PC-9 (cell line): Measurements from ENCODE around the gene LVRN. TPM values are rescaled to one million over a fixed set of nuclear protein-coding genes. Genes with fewer than 3 reads are reported as not detected.

Source experiments
- BruUV-seq: library from RNA; stranded (reverse); fragments of 400-500 nt; replicated peaks from 2 replicates; lab custom pipeline; 2021; lab: Mats Ljungman, UMichigan
- CTCF ChIA-PET: fragments of 300-600 bp; sonication (Branson Sonifier 250); formaldehyde crosslinking; loops from one replicate; lab custom pipeline; 2022; ENCODE audit warnings: antibody characterized with exemption; lab: Charles Lee
- POLR2A ChIA-PET: fragments of 300-600 bp; sonication (Branson Sonifier 250); formaldehyde crosslinking; loops from one replicate; lab custom pipeline; 2022; ENCODE audit warnings: antibody characterized with exemption; ENCODE audit not compliant: unreplicated experiment; lab: Charles Lee
- DNase-seq, 2 experiments: peaks; one replicate each; pipeline versions ENCODE4 v3.0.0 to v3.0.0-alpha.2; 2015 to 2022; ENCODE audit warnings: mixed read lengths in 1 of 2
- H2AFZ ChIP-seq: fragments of 200-600 bp; sonication (generic); 2 replicates; pipeline ENCODE4 v1.8.1; 2017; ENCODE audit warnings: antibody characterized with exemption
- H3F3A ChIP-seq: fragments of 200-600 bp; sonication (generic); 2 replicates; pipeline ENCODE4 v1.8.1; 2017; ENCODE audit warnings: antibody characterized with exemption, mild to moderate bottlenecking, low read depth; ENCODE audit not compliant: insufficient read depth
- H3K27ac ChIP-seq: fragments of 200-600 bp; sonication (generic); 2 replicates; pipeline ENCODE4 v1.6.1; 2016; ENCODE audit warnings: mixed run types
- H3K27me3 ChIP-seq: fragments of 200-600 bp; sonication (generic); 2 replicates; pipeline ENCODE4 v1.6.1; 2016; ENCODE audit warnings: low read depth, mixed run types; ENCODE audit not compliant: insufficient read depth
- H3K36me3 ChIP-seq: fragments of 200-600 bp; sonication (generic); 2 replicates; pipeline ENCODE4 v1.6.1; 2016; ENCODE audit warnings: low read depth, mixed run types
- H3K4me1 ChIP-seq: fragments of 200-600 bp; sonication (generic); replicated peaks from 2 replicates; pipeline ENCODE4 v1.6.1; 2016; ENCODE audit warnings: mixed run types; ENCODE audit not compliant: insufficient read depth
- H3K4me2 ChIP-seq: fragments of 200-600 bp; sonication (generic); 2 replicates; pipeline ENCODE4 v1.6.1; 2017; ENCODE audit warnings: mixed run types
- H3K4me3 ChIP-seq: fragments of 200-600 bp; sonication (generic); 2 replicates; pipeline ENCODE4 v1.6.1; 2016; ENCODE audit warnings: mixed run types
- H3K79me2 ChIP-seq: fragments of 200-600 bp; sonication (generic); 2 replicates; pipeline ENCODE4 v1.6.1; 2017; ENCODE audit warnings: low read depth, mixed run types
- H3K9me2 ChIP-seq: fragments of 200-600 bp; sonication (generic); 2 replicates; pipeline ENCODE4 v1.8.1; 2017; ENCODE audit warnings: mild to moderate bottlenecking; ENCODE audit not compliant: insufficient read depth
- H3K9me3 ChIP-seq: fragments of 200-600 bp; sonication (generic); 2 replicates; pipeline ENCODE4 v1.8.1; 2016; ENCODE audit warnings: low read depth; ENCODE audit not compliant: insufficient read depth
- H4K20me1 ChIP-seq: fragments of 200-600 bp; sonication (generic); 2 replicates; pipeline ENCODE4 v1.8.1; 2017; ENCODE audit not compliant: insufficient read depth
- EZH2 ChIP-seq: fragments of 200-600 bp; sonication (generic); IDR thresholded peaks from 2 replicates; pipeline ENCODE4 v1.8.0; 2017; ENCODE audit warnings: antibody characterized with exemption, low read depth
- intact Hi-C: fragments of 100-400 bp; cut with micrococcal nuclease; formaldehyde crosslinking; loops from one replicate; pipeline ENCODE4 v1.10.0; 2022; ENCODE audit not compliant: unreplicated experiment
- total RNA-seq: library from RNA; stranded (reverse); gene quantifications from 2 replicates; pipeline ENCODE4 v1.2.3, GENCODE V29; 2021
- TF ChIP-seq, protein P1 (sequence below): fragments of 200-600 bp; sonication (generic); conservative IDR thresholded peaks from 2 replicates; pipeline ENCODE4 v1.6.1; 2017; ENCODE audit warnings: mixed run types, antibody characterized with exemption, mild to moderate bottlenecking, moderate library complexity

LVRN gene
- total RNA-seq, 1 experiment from 2014 or later = 0.79 TPM

DNA sequence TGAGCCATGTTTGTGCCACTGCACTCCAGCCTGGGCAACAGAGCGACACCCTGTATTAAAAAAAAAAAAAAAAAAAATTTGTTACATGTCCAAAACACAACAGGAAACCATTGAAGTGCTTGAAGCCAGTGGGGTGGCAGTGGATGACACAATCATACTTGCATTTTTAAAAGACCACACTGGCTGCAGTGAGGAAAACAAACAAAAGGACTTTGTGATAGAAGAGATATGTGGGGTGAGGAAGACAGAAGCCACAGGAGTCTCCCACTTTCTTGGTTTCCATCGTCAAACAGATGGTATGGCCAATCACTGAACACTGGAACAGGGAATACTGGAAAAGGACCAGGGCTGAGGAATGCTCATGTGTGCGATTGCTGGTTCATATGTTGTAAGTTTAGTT, 101.7 kb downstream of the LVRN start:
- Histone ChIP-seq H3K79me2 (no peaks in the 10 kb centered on the region), H3K9me3 (no peaks in the 10 kb centered on the region), H4K20me1 (no peaks in the 10 kb centered on the region), H3K4me1 (no peaks in the 10 kb centered on the region), H3K27ac (no peak overlapping the region), H2AFZ (no peak overlapping the region), H3K4me2 (no peak overlapping the region), H3K9me2 (no peaks in the 10 kb centered on the region), H3K36me3 (no peaks in the 10 kb centered on the region), H3F3A (no peaks in the 10 kb centered on the region), H3K4me3 (no peak overlapping the region), H3K27me3 (no peaks in the 10 kb centered on the region)
- POLR2A ChIA-PET = no interaction called here
- intact Hi-C loops = no loop called here
- CTCF ChIA-PET = no interaction called here
- TF ChIP-seq, protein P1, sequence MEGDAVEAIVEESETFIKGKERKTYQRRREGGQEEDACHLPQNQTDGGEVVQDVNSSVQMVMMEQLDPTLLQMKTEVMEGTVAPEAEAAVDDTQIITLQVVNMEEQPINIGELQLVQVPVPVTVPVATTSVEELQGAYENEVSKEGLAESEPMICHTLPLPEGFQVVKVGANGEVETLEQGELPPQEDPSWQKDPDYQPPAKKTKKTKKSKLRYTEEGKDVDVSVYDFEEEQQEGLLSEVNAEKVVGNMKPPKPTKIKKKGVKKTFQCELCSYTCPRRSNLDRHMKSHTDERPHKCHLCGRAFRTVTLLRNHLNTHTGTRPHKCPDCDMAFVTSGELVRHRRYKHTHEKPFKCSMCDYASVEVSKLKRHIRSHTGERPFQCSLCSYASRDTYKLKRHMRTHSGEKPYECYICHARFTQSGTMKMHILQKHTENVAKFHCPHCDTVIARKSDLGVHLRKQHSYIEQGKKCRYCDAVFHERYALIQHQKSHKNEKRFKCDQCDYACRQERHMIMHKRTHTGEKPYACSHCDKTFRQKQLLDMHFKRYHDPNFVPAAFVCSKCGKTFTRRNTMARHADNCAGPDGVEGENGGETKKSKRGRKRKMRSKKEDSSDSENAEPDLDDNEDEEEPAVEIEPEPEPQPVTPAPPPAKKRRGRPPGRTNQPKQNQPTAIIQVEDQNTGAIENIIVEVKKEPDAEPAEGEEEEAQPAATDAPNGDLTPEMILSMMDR = no peak
- TF ChIP-seq EZH2 = no peak
- DNase-seq = no peak
- BruUV-seq = no TSS peak

DNA sequence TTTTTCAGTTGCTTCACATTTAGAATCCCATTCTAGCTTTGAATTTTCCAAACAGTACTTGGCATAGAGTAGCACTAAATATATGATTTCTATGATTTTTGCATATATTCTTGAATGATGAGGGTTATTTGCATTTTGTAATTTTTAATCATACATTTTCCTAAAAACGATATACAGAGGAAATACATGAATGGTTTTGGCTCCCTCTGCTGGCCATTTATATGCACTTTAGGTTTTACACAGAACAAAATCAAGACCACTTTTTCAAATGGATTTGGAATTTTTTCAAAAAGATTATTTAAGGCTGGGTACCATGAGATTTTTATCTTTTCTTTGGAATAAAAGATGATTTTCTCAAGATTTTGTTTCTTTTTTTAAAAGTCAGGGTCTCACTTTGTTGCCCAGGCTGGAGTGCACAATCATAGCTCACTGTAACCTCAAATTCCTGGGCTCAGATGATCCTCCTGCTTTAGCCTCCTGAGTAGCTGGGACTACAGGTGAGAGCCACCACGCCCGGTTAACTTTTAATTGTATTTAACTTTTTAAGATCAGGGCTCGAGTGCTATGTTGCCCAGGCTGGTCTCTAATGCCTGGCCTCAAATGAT, 105.9 kb downstream of the LVRN start:
- Histone ChIP-seq H3K27me3 (no peaks in the 10 kb centered on the region), H3K36me3 (no peaks in the 10 kb centered on the region), H3F3A (no peaks in the 10 kb centered on the region), H3K9me2 (no peaks in the 10 kb centered on the region), H4K20me1 (no peaks in the 10 kb centered on the region), H3K4me3 (no peak overlapping the region), H3K9me3 (no peaks in the 10 kb centered on the region), H3K79me2 (no peaks in the 10 kb centered on the region), H3K4me2 (no peak overlapping the region), H3K4me1 (no peaks in the 10 kb centered on the region), H2AFZ (no peak overlapping the region), H3K27ac (no peak overlapping the region)
- peak in 1 of 2 experiments; percentile 11 for DNase-seq
- ChIA-PET POLR2A (no interaction called here), CTCF (interaction anchor here (1.1 kb wide), 1 partner anchor 180 kb away, joined by 3 read pairs; no protein-coding TSS in a partner anchor)
- no TSS peak for BruUV-seq
- TF ChIP-seq, protein P1 = peak; percentile 93
- no peak for TF ChIP-seq EZH2
- intact Hi-C loops = loop anchor here (1.0 to 5.0 kb wide), 4 partner anchors 36 to 970 kb away; partner anchors contain the start of gene ARL14EPL

DNA sequence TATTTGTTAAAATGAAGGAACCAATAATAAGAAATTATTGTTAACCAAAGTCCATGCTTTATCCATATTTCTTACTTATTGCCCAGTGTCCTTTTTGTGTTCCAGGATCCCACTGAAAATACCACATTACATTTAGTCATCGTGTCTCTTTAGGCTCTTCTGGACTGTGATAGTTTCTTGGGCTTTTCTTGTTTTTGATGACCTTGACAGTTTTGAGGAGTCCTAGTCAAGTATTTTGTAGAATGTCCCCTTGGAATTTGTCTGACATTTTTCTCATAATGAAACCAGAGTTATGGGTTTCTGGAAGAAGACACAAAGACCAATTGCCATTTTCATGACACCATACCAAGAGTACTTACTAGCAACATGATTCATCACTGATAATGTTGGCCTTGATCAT, 108.9 kb downstream of the LVRN start:
- Histone ChIP-seq H3K79me2 (no peaks in the 10 kb centered on the region), H3K27me3 (no peaks in the 10 kb centered on the region), H3K4me3 (no peak overlapping the region), H3K9me3 (no peaks in the 10 kb centered on the region), H3K36me3 (no peaks in the 10 kb centered on the region), H3K4me2 (no peak overlapping the region), H3K4me1 (no peaks in the 10 kb centered on the region), H3F3A (no peaks in the 10 kb centered on the region), H4K20me1 (no peaks in the 10 kb centered on the region), H3K9me2 (no peaks in the 10 kb centered on the region), H3K27ac (no peak overlapping the region), H2AFZ (no peak overlapping the region)
- no TSS peak for BruUV-seq
- POLR2A ChIA-PET = no interaction called here
- intact Hi-C loops = no loop called here
- CTCF ChIA-PET = no interaction called here
- no peak for DNase-seq
- no peak for TF ChIP-seq EZH2
- TF ChIP-seq, protein P1 = no peak
